C4-2B (cell line): ENCODE measurements around the gene IL7R.

ENCODE experiments used
- ZFX ChIP-seq: fragments of 450-650 bp; IDR thresholded peaks from 2 replicates; pipeline ENCODE4 v1.6.1; 2017
- TF ChIP-seq, protein P1 (sequence below): fragments of 450-650 bp; conservative IDR thresholded peaks from 2 replicates; pipeline ENCODE4 v1.5.1; 2017; ENCODE audit warnings: mild to moderate bottlenecking

DNA sequence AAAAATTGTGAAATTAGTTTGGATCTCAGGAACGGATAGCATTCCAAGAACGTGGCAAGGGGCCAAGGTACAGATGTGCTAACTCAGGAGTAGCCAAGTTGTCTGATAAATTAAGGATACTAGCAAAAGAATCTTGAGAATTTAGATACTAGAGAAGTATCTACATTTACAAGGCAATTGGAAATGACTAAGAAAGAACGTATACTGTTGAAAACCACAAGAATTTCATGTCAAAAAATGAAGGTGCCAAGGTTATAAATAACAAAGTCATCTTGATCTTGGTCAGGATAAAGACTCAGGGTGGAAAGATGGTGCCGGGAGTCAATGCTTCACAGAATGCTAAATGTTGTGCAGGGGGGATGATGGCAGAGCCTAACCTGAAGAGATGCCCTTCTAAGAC lies 62.5 kb downstream of the IL7R start:
- TF ChIP-seq, protein P1, sequence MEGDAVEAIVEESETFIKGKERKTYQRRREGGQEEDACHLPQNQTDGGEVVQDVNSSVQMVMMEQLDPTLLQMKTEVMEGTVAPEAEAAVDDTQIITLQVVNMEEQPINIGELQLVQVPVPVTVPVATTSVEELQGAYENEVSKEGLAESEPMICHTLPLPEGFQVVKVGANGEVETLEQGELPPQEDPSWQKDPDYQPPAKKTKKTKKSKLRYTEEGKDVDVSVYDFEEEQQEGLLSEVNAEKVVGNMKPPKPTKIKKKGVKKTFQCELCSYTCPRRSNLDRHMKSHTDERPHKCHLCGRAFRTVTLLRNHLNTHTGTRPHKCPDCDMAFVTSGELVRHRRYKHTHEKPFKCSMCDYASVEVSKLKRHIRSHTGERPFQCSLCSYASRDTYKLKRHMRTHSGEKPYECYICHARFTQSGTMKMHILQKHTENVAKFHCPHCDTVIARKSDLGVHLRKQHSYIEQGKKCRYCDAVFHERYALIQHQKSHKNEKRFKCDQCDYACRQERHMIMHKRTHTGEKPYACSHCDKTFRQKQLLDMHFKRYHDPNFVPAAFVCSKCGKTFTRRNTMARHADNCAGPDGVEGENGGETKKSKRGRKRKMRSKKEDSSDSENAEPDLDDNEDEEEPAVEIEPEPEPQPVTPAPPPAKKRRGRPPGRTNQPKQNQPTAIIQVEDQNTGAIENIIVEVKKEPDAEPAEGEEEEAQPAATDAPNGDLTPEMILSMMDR, result no peak
- TF ChIP-seq ZFX, result no peak
